Islet precursor cell (in vitro differentiated cells): ENCODE results near the gene CHTF8.

Experiments used
- DNase-seq: peaks from one replicate; pipeline ENCODE4 v3.0.0-alpha.2; 2018

CHTF8 gene

GRCh38 chr16:69112285-69113129 is 19.9 kb downstream of the CHTF8 start:
- peak; percentile 88 for DNase-seq

GRCh38 chr16:69111876-69112230 is 20.5 kb downstream of the CHTF8 start:
- DNase-seq = no peak

- DNase-seq = no peak
Measured at GRCh38 chr16:69111216-69111875, 21.0 kb downstream of the CHTF8 start.

- DNase-seq = no peak
Measured at GRCh38 chr16:69110406-69110805, 22.0 kb downstream of the CHTF8 start.

GRCh38 chr16:69109486-69110270 is 22.7 kb downstream of the CHTF8 start:
- DNase-seq = no peak

- no peak for DNase-seq
Measured at GRCh38 chr16:69108905-69109252, 23.5 kb downstream of the CHTF8 start.

- no peak for DNase-seq
Measured at GRCh38 chr16:69108064-69108904, 24.1 kb downstream of the CHTF8 start.

- DNase-seq = no peak
Measured at GRCh38 chr16:69107316-69107962, 24.9 kb downstream of the CHTF8 start.

GRCh38 chr16:69106491-69107315 is 25.7 kb downstream of the CHTF8 start:
- no peak for DNase-seq

- DNase-seq = peak; percentile 74
Measured at GRCh38 chr16:69105501-69106361, 26.7 kb downstream of the CHTF8 start, which contains the start of gene HAS3. TSS of gene HAS3 (plus strand) at chr16:69105653. CDS start at chr16:69109396, 3,743 bp downstream.

- no peak for DNase-seq
Measured at GRCh38 chr16:69100071-69100691, 32.2 kb downstream of the CHTF8 start.

GRCh38 chr16:69095193-69095592 is 37.2 kb downstream of the CHTF8 start:
- DNase-seq = no peak

GRCh38 chr16:69094501-69094900 is 37.9 kb downstream of the CHTF8 start:
- no peak for DNase-seq

- DNase-seq = no peak
Measured at GRCh38 chr16:69093974-69094373, 38.4 kb downstream of the CHTF8 start.

GRCh38 chr16:69089091-69089910 is 43.1 kb downstream of the CHTF8 start:
- DNase-seq = peak; percentile 85

GRCh38 chr16:69088684-69089083 is 43.7 kb downstream of the CHTF8 start:
- DNase-seq = no peak

- DNase-seq = no peak
Measured at GRCh38 chr16:69087161-69087581, 45.2 kb downstream of the CHTF8 start.

- no peak for DNase-seq
Measured at GRCh38 chr16:69085032-69085695, 47.2 kb downstream of the CHTF8 start.
